Measurements from ENCODE around the gene LDLRAD3.

DNA sequence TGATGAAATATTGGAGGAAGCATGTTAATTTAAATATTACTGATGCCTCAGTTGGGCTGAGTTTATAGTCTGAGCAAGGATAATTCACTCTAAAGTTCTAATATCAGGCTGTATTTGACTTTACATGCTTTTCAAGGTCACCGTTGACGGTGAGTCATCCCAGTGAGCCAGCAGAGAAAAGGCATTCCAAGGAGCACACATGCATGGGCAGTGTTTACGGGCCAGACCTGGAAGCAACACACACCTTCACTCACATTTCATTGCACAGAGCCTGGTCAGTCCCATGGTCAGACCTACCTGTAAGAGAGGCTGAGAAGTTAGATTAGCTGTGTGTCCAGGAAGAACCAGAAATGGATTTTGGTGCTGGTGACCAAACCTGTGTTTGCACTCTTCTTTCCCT, 291.9 kb downstream of the LDLRAD3 start:
- TF ChIP-seq, protein P1, sequence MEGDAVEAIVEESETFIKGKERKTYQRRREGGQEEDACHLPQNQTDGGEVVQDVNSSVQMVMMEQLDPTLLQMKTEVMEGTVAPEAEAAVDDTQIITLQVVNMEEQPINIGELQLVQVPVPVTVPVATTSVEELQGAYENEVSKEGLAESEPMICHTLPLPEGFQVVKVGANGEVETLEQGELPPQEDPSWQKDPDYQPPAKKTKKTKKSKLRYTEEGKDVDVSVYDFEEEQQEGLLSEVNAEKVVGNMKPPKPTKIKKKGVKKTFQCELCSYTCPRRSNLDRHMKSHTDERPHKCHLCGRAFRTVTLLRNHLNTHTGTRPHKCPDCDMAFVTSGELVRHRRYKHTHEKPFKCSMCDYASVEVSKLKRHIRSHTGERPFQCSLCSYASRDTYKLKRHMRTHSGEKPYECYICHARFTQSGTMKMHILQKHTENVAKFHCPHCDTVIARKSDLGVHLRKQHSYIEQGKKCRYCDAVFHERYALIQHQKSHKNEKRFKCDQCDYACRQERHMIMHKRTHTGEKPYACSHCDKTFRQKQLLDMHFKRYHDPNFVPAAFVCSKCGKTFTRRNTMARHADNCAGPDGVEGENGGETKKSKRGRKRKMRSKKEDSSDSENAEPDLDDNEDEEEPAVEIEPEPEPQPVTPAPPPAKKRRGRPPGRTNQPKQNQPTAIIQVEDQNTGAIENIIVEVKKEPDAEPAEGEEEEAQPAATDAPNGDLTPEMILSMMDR (IDR thresholded peaks at IDR 0.05), result no peak
- no peak for TF ChIP-seq POLR2A (IDR thresholded peaks at IDR 0.05)
